HepG2 (cell line): ENCODE results near the gene ASB16. TPM values are rescaled to one million over a fixed set of nuclear protein-coding genes. Genes with fewer than 3 reads are reported as not detected.

Source experiments
- DMAP1 ChIP-seq: IDR thresholded peaks from 2 replicates; pipeline ENCODE4 v1.6.1; 2016
- ELF1 ChIP-seq: sonication (generic); formaldehyde crosslinking; IDR thresholded peaks from 2 replicates; pipeline ENCODE4 v1.4.0; 2020; ENCODE audit warnings: missing genetic modification reagents
- KDM5B ChIP-seq: sonication (generic); formaldehyde crosslinking; IDR thresholded peaks from 2 replicates; pipeline ENCODE4 v1.4.0; 2020; ENCODE audit warnings: missing genetic modification reagents, mild to moderate bottlenecking, borderline replicate concordance
- MEIS2 ChIP-seq: sonication (generic); formaldehyde crosslinking; IDR thresholded peaks from 2 replicates; pipeline ENCODE4 v1.9.0; 2021; ENCODE audit warnings: mild to moderate bottlenecking, missing genetic modification reagents
- MXI1 ChIP-seq: IDR thresholded peaks from 3 replicates; pipeline ENCODE4 v1.6.1; 2012; ENCODE audit warnings: low read depth, low read length, inconsistent platforms, borderline replicate concordance
- MYC ChIP-seq: sonication (generic); formaldehyde crosslinking; IDR thresholded peaks from 2 replicates; pipeline ENCODE4 v1.9.0; 2021; ENCODE audit warnings: missing genetic modification reagents, borderline replicate concordance
- RAD21 ChIP-seq: fragments of 450-650 bp; formaldehyde crosslinking; IDR thresholded peaks from 2 replicates; pipeline ENCODE4 v1.5.0; 2020; ENCODE audit warnings: mild to moderate bottlenecking
- RFX5 ChIP-seq: IDR thresholded peaks from 2 replicates; pipeline ENCODE4 v1.6.1; 2011; ENCODE audit warnings: low read depth, low read length, improper control_type of control experiment
- SNAI1 ChIP-seq: sonication (generic); formaldehyde crosslinking; IDR thresholded peaks from 2 replicates; pipeline ENCODE4 v1.5.0; 2020; ENCODE audit warnings: mild to moderate bottlenecking, missing genetic modification reagents, borderline replicate concordance
- SOX5 ChIP-seq: IDR thresholded peaks from 2 replicates; pipeline ENCODE4 v1.6.1; 2016; ENCODE audit warnings: borderline replicate concordance
- TAF1 ChIP-seq: sonication (generic); formaldehyde crosslinking; IDR thresholded peaks from 2 replicates; pipeline ENCODE4 v1.4.0; 2020; ENCODE audit warnings: missing genetic modification reagents
- TBX2 ChIP-seq: sonication (generic); formaldehyde crosslinking; IDR thresholded peaks from 2 replicates; pipeline ENCODE4 v1.5.0; 2020; ENCODE audit warnings: missing genetic modification reagents, mild to moderate bottlenecking, borderline replicate concordance
- ZC3H13 ChIP-seq: sonication (generic); formaldehyde crosslinking; IDR thresholded peaks from 2 replicates; pipeline ENCODE4 v1.8.1; 2023; ENCODE audit warnings: mild to moderate bottlenecking, missing genetic modification reagents, moderate library complexity
- ZNF441 ChIP-seq: sonication (generic); formaldehyde crosslinking; IDR thresholded peaks from 2 replicates; pipeline ENCODE4 v1.7.0; 2021; ENCODE audit warnings: missing genetic modification reagents, borderline replicate concordance
- ZNF775 ChIP-seq: sonication (generic); formaldehyde crosslinking; IDR thresholded peaks from 2 replicates; pipeline ENCODE4 v1.4.0; 2020; ENCODE audit warnings: missing genetic modification reagents, mild to moderate bottlenecking, moderate library complexity, borderline replicate concordance
- polyA plus RNA-seq, 8 experiments: library from polyadenylated mRNA; depleted of rRNA in 3 of 8; stranded (reverse) in 7 of 8; unstranded in 1 of 8; fragments of >200 nt; fragmentation: Illumina TruSeq in 4 of 8; extraction: Trizol in 4 of 8; gene quantifications; 2 replicates each; pipeline versions ENCODE4 v1.2.1 to v1.2.3, GENCODE V29; 2011 to 2016; ENCODE audit warnings: low read depth in 4 of 8, missing spikeins in 1 of 8, mixed read lengths in 1 of 8; ENCODE audit not compliant: insufficient read depth in 1 of 8
- total RNA-seq, 5 experiments: library from RNA; depleted of rRNA; stranded (reverse); fragments of >200 nt; fragmentation: Illumina TruSeq; extraction: Trizol; gene quantifications; 2 replicates each; pipeline ENCODE4 v1.2.3, GENCODE V29; 2016; ENCODE audit warnings: low read depth in 1 of 5
- TF ChIP-seq, protein P1 (sequence below): IDR thresholded peaks from 2 replicates; pipeline ENCODE4 v1.6.1; 2018; ENCODE audit warnings: missing genetic modification reagents, mild to moderate bottlenecking, missing compliant biosample characterization
- TF ChIP-seq, protein P2 (sequence below): sonication (generic); formaldehyde crosslinking; IDR thresholded peaks from 2 replicates; pipeline ENCODE4 v1.4.0; 2020; ENCODE audit warnings: mild to moderate bottlenecking, missing genetic modification reagents
- TF ChIP-seq, protein P3 (sequence below): sonication (generic); formaldehyde crosslinking; IDR thresholded peaks from 2 replicates; pipeline ENCODE4 v1.4.0; 2020; ENCODE audit warnings: missing genetic modification reagents
- TF ChIP-seq, protein P4 (sequence below): sonication (generic); formaldehyde crosslinking; IDR thresholded peaks from 2 replicates; pipeline ENCODE4 v1.8.1; 2023; ENCODE audit warnings: mild to moderate bottlenecking, missing genetic modification reagents
- TF ChIP-seq, protein P5 (sequence below): IDR thresholded peaks from 2 replicates; pipeline ENCODE4 v1.6.1; 2016; ENCODE audit warnings: mild to moderate bottlenecking
- TF ChIP-seq, protein P6 (sequence below): sonication (generic); formaldehyde crosslinking; IDR thresholded peaks from 2 replicates; pipeline ENCODE4 v1.4.0; 2020; ENCODE audit warnings: missing genetic modification reagents, low read depth, mild to moderate bottlenecking, borderline replicate concordance

ASB16 gene
- total and polyA plus RNA-seq, 2 of the 13 experiments (the other 11 are each of a cell fraction or from before 2014, with no cell fraction given) = 0.07 TPM; not detected in 1

DNA sequence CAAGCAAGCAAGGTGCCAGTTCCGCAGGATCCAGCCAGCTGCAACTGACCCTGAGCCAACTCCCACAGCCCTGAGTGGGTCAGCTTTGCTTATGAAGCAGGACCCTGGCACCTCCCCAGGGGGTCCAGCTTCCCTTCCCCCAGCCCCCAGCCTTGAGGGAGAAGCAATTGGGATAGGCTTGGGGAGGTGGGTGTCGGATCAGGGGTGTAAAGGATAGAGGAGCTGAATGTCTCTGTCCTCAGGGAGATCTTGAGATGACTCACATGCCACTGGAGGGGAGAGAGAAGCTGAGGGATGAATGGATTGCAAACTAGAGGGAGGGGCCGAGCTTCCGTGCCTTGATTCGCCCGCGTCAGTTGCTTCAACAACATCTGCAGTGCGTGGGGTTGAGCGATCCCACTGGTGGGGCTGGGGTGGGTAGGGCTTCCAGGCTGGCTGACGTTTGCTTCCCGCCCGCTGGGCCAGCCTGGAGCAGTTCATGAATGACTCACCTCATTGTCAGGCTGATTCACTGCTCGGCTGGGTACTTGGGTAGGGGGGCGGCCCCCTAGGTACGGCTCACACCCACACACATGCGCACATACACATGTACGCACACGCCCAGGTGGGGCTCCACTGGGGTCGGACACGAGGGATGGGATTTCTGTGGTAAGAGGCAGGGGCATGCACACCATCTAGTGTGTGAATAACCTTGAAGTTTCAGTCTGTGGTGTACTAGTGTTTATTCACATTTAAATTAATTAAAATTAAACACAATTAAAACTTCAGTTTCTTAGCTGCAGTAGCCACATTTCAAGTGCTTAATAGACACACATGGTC, 32.4 kb upstream of the ASB16 start (continued):
- TF ChIP-seq, protein P1, sequence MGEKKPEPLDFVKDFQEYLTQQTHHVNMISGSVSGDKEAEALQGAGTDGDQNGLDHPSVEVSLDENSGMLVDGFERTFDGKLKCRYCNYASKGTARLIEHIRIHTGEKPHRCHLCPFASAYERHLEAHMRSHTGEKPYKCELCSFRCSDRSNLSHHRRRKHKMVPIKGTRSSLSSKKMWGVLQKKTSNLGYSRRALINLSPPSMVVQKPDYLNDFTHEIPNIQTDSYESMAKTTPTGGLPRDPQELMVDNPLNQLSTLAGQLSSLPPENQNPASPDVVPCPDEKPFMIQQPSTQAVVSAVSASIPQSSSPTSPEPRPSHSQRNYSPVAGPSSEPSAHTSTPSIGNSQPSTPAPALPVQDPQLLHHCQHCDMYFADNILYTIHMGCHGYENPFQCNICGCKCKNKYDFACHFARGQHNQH (CRISPR knock-in tag) = peak; percentile 80
- TF ChIP-seq MEIS2 (CRISPR knock-in tag) (peak; percentile 35; the same call in 1 of the 2 replicates), MXI1 (peak; percentile 80; the same call in 2 of the 3 replicates), ZNF775 (CRISPR knock-in tag) (peak; percentile 29; the same call in 1 of the 2 replicates), SNAI1 (CRISPR knock-in tag) (no peak), RFX5 (0 out of 2 replicates have a peak, but pooled peaks have one; percentile 56), RAD21 (CRISPR knock-in tag) (peak; percentile 25; the same call in 1 of the 2 replicates), KDM5B (CRISPR knock-in tag) (peak; percentile 82; the same call in 1 of the 2 replicates), TAF1 (CRISPR knock-in tag) (peak; percentile 17; the same call in 1 of the 2 replicates), DMAP1 (0 out of 2 replicates have a peak, but pooled peaks have one; percentile 17), ELF1 (CRISPR knock-in tag) (peak; percentile 10; the same call in 1 of the 2 replicates), SOX5 (peak; percentile 30; the same call in 1 of the 2 replicates), TBX2 (CRISPR knock-in tag) (peak; percentile 82), ZC3H13 (peak; percentile 31), ZNF441 (peak; percentile 78), MYC (CRISPR knock-in tag) (peak; percentile 78)
- TF ChIP-seq, protein P2, sequence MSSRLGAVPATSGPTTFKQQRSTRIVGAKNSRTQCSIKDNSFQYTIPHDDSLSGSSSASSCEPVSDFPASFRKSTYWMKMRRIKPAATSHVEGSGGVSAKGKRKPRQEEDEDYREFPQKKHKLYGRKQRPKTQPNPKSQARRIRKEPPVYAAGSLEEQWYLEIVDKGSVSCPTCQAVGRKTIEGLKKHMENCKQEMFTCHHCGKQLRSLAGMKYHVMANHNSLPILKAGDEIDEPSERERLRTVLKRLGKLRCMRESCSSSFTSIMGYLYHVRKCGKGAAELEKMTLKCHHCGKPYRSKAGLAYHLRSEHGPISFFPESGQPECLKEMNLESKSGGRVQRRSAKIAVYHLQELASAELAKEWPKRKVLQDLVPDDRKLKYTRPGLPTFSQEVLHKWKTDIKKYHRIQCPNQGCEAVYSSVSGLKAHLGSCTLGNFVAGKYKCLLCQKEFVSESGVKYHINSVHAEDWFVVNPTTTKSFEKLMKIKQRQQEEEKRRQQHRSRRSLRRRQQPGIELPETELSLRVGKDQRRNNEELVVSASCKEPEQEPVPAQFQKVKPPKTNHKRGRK (CRISPR knock-in tag) = no peak
- TF ChIP-seq, protein P3, sequence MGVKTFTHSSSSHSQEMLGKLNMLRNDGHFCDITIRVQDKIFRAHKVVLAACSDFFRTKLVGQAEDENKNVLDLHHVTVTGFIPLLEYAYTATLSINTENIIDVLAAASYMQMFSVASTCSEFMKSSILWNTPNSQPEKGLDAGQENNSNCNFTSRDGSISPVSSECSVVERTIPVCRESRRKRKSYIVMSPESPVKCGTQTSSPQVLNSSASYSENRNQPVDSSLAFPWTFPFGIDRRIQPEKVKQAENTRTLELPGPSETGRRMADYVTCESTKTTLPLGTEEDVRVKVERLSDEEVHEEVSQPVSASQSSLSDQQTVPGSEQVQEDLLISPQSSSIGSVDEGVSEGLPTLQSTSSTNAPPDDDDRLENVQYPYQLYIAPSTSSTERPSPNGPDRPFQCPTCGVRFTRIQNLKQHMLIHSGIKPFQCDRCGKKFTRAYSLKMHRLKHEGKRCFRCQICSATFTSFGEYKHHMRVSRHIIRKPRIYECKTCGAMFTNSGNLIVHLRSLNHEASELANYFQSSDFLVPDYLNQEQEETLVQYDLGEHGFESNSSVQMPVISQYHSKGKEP = 0 out of 2 replicates have a peak, but pooled peaks have one; percentile 32
- TF ChIP-seq, protein P4, sequence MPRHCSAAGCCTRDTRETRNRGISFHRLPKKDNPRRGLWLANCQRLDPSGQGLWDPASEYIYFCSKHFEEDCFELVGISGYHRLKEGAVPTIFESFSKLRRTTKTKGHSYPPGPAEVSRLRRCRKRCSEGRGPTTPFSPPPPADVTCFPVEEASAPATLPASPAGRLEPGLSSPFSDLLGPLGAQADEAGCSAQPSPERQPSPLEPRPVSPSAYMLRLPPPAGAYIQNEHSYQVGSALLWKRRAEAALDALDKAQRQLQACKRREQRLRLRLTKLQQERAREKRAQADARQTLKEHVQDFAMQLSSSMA (CRISPR knock-in tag) = peak; percentile 64; the same call in 1 of the 2 replicates
- TF ChIP-seq, protein P5, sequence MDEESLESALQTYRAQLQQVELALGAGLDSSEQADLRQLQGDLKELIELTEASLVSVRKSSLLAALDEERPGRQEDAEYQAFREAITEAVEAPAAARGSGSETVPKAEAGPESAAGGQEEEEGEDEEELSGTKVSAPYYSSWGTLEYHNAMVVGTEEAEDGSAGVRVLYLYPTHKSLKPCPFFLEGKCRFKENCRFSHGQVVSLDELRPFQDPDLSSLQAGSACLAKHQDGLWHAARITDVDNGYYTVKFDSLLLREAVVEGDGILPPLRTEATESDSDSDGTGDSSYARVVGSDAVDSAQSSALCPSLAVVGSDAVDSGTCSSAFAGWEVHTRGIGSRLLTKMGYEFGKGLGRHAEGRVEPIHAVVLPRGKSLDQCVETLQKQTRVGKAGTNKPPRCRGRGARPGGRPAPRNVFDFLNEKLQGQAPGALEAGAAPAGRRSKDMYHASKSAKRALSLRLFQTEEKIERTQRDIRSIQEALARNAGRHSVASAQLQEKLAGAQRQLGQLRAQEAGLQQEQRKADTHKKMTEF (CRISPR knock-in tag) = peak; percentile 74
- TF ChIP-seq, protein P6, sequence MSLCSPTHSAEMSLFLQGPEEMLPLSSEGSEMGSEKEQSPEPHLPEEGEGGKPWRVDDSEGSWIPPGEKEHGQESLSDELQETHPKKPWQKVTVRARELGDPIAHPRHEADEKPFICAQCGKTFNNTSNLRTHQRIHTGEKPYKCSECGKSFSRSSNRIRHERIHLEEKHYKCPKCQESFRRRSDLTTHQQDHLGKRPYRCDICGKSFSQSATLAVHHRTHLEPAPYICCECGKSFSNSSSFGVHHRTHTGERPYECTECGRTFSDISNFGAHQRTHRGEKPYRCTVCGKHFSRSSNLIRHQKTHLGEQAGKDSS (CRISPR knock-in tag) = peak; percentile 92; the same call in 1 of the 2 replicates
